GM18520 (cell line): ENCODE data around the gene COL6A2.
"Not testable (repeated sequence)": the region's sequence is repeated elsewhere in the genome, so short reads cannot be mapped to it uniquely, and the experiment has no call there.

Source experiments
- ATAC-seq: cut with Tn5 transposase; IDR thresholded peaks from one replicate; pipeline ENCODE4 v1.9.1; 2021; ENCODE audit not compliant: unreplicated experiment

COL6A2 gene

GRCh38 chr21:46097336-46098293, at the start of gene COL6A2:
COL6A2 (plus strand) TSS chr21:46098112.
- no peak for ATAC-seq

GRCh38 chr21:46048926-46049889, 48.7 kb upstream of the COL6A2 start:
- ATAC-seq = no peak

- ATAC-seq = no peak
Observed at GRCh38 chr21:46049890-46050667, 47.8 kb upstream of the COL6A2 start.

GRCh38 chr21:46050668-46051378, 47.1 kb upstream of the COL6A2 start:
- no peak for ATAC-seq

GRCh38 chr21:46051379-46051770, 46.5 kb upstream of the COL6A2 start:
- ATAC-seq = no peak

- ATAC-seq = no peak
Observed at GRCh38 chr21:46051821-46052675, 45.9 kb upstream of the COL6A2 start.

GRCh38 chr21:46052703-46053651, 44.9 kb upstream of the COL6A2 start:
- ATAC-seq = no peak

GRCh38 chr21:46054031-46054430, 43.9 kb upstream of the COL6A2 start:
- ATAC-seq = no peak

- no peak for ATAC-seq
Observed at GRCh38 chr21:46054451-46054881, 43.4 kb upstream of the COL6A2 start.

- no peak for ATAC-seq
Observed at GRCh38 chr21:46055863-46056281, 42.0 kb upstream of the COL6A2 start.

GRCh38 chr21:46056450-46056903, 41.4 kb upstream of the COL6A2 start:
- no peak for ATAC-seq

GRCh38 chr21:46057111-46057709, 40.7 kb upstream of the COL6A2 start:
- no peak for ATAC-seq

- no peak for ATAC-seq
Observed at GRCh38 chr21:46057710-46058241, 40.1 kb upstream of the COL6A2 start.

- ATAC-seq = no peak
Observed at GRCh38 chr21:46058431-46059145, 39.3 kb upstream of the COL6A2 start.

GRCh38 chr21:46059195-46059594, 38.7 kb upstream of the COL6A2 start:
- no peak for ATAC-seq

GRCh38 chr21:46059711-46060455, 38.0 kb upstream of the COL6A2 start:
- not testable (repeated sequence) for ATAC-seq
